Thoracic aorta (tissue), 2 donors: ENCODE data around the gene OAT. TPM values are rescaled to one million over a fixed set of nuclear protein-coding genes. Genes with fewer than 3 reads are reported as not detected.

Experiments
- ATAC-seq: fragments of 150-250 bp; one replicate; pipeline ENCODE4 v1.8.0; 2017; ENCODE audit warnings: low read depth; ENCODE audit not compliant: insufficient number of reproducible peaks, low FRiP score
- DNase-seq: peaks from one replicate; pipeline ENCODE4 v3.0.0-alpha.2; 2020; ENCODE audit warnings: low spot score
- H3K27ac ChIP-seq, 2 donors: fragments of 200-600 bp; sonication (generic); 1 replicate in 1 of 2; 2 replicates in 1 of 2; pipeline ENCODE4 v1.5.1; 2016; ENCODE audit warnings: mild to moderate bottlenecking in 2 of 2, moderate library complexity in 2 of 2
- H3K27me3 ChIP-seq: fragments of 200-600 bp; sonication (generic); replicated peaks from 2 replicates; pipeline ENCODE4 v1.6.0; 2016; ENCODE audit warnings: mild to moderate bottlenecking; ENCODE audit not compliant: insufficient read depth
- H3K36me3 ChIP-seq: fragments of 200-600 bp; sonication (generic); one replicate; pipeline ENCODE4 v1.5.1; 2016
- H3K4me1 ChIP-seq, 2 donors: fragments of 200-600 bp; sonication (generic); 1 replicate in 1 of 2; 2 replicates in 1 of 2; pipeline versions ENCODE4 v1.5.1 to v1.6.0; 2016; ENCODE audit warnings: low read depth in 2 of 2, mild to moderate bottlenecking in 1 of 2; ENCODE audit not compliant: control insufficient read depth in 1 of 2
- H3K4me3 ChIP-seq: fragments of 200-600 bp; sonication (generic); 2 replicates; pipeline ENCODE4 v1.5.1; 2016; ENCODE audit warnings: mild to moderate bottlenecking
- H3K9me3 ChIP-seq: fragments of 200-600 bp; sonication (generic); 2 replicates; pipeline ENCODE4 v1.5.1; 2016
- CTCF ChIP-seq: fragments of 200-600 bp; sonication (generic); IDR thresholded peaks from one replicate; pipeline ENCODE4 v1.5.1; 2019; ENCODE audit warnings: antibody characterized with exemption
- total RNA-seq, 2 donors: library from RNA; depleted of rRNA; stranded (reverse); fragments of >200 nt; gene quantifications; one replicate each; pipeline versions ENCODE4 v1.1.0 to v1.2.3, GENCODE V29; 2016

The OAT gene
- total RNA-seq, 2 donors from 2014 or later: 74.5 to 83.7 TPM

DNA sequence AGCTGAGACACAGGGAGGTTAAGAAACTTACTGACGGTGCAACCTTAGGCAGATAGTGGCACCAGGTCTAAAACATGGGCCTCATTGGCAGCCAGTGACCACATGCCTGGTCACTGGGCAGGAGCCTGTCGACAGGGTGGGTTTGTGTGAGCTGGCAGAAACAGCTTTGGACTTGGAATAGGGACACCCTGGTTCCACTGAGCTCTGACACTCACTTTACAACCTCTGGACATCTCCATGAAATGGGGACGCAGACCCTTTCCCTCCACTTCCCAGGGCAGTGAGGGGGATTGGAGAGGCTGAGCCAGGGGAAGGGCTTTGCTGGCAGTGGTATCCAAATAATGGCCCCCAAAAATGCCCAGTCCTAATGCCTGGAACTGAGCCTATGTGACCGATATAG, 49.7 kb downstream of the OAT start:
- no peak for TF ChIP-seq CTCF
- ATAC-seq (no peak), DNase-seq (no peak)
- Histone ChIP-seq H3K27me3 (no peaks in the 10 kb centered on the region), H3K4me3 (no peak overlapping the region), H3K27ac (no peak overlapping the region), H3K36me3 (no peaks in the 10 kb centered on the region), H3K9me3 (no peaks in the 10 kb centered on the region), H3K4me1 (no peaks in the 10 kb centered on the region)

- Histone ChIP-seq H3K36me3 (no peaks in the 10 kb centered on the region), H3K27ac (no peak overlapping the region), H3K4me1 (no peaks in the 10 kb centered on the region), H3K9me3 (no peaks in the 10 kb centered on the region), H3K27me3 (no peaks in the 10 kb centered on the region), H3K4me3 (no peak overlapping the region)
- ATAC-seq: no peak
- no peak for DNase-seq
- no peak for TF ChIP-seq CTCF
Measured at GRCh38 chr10:124367936-124368335, 50.8 kb downstream of the OAT start.

DNA sequence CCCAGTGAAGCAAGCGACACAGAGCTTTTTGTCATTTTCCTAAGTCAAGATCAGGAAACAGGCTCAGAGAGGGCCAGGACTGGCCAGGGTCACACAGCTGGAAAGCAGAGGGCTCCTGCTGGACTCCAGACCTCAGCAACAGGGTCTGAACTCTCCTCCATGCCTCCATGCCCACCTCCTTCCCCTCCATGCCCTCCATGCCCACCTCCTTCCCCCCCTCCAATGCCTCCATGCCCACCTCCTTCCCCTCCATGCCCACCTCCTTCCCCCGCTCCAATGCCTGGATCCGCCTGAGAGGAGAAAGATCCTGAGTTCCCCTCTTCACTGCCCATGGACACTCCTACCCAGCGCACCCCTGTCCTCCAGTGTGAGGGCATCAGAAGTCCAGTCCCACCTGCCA, 51.3 kb downstream of the OAT start:
- no peak for ATAC-seq
- no peak overlapping the region for H3K27ac ChIP-seq
- H3K27me3 ChIP-seq: no peaks in the 10 kb centered on the region
- H3K4me3 ChIP-seq: no peak overlapping the region
- DNase-seq: no peak
- no peaks in the 10 kb centered on the region for H3K4me1 ChIP-seq
- no peaks in the 10 kb centered on the region for H3K36me3 ChIP-seq
- no peak for TF ChIP-seq CTCF
- no peaks in the 10 kb centered on the region for H3K9me3 ChIP-seq

- no peak for ATAC-seq
- Histone ChIP-seq H3K36me3 (no peaks in the 10 kb centered on the region), H3K4me1 (no peaks in the 10 kb centered on the region), H3K9me3 (no peaks in the 10 kb centered on the region), H3K27me3 (no peaks in the 10 kb centered on the region), H3K4me3 (no peak overlapping the region), H3K27ac (no peak overlapping the region)
- DNase-seq: no peak
- no peak for TF ChIP-seq CTCF
Measured at GRCh38 chr10:124366825-124367224, 51.9 kb downstream of the OAT start.

- Histone ChIP-seq H3K9me3 (no peaks in the 10 kb centered on the region), H3K27me3 (no peaks in the 10 kb centered on the region), H3K4me1 (no peaks in the 10 kb centered on the region), H3K4me3 (no peak overlapping the region), H3K27ac (no peak overlapping the region), H3K36me3 (no peaks in the 10 kb centered on the region)
- DNase-seq (no peak), ATAC-seq (no peak)
- TF ChIP-seq CTCF: no peak
Measured at GRCh38 chr10:124366343-124366742, 52.4 kb downstream of the OAT start.
